Uterine smooth muscle cell (primary cell): ENCODE data around the gene SMIM22. TPM values are rescaled to one million over a fixed set of nuclear protein-coding genes. Genes with fewer than 3 reads are reported as not detected.

Experiments
- total RNA-seq: library from RNA; depleted of rRNA; stranded (reverse); fragments of >200 nt; gene quantifications from 2 replicates; pipeline ENCODE4 v1.2.3, GENCODE V29; 2014

SMIM22 gene, protein sequence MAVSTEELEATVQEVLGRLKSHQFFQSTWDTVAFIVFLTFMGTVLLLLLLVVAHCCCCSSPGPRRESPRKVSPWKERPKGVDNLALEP
- total RNA-seq, result not detected in 2 replicates

GRCh38 chr16:4795181-4795827, at the start of gene SMIM22:
Gene SMIM22, plus strand, starts transcription at chr16:4795369. Its CDS starts 366 bp downstream, at chr16:4795735.

DNA sequence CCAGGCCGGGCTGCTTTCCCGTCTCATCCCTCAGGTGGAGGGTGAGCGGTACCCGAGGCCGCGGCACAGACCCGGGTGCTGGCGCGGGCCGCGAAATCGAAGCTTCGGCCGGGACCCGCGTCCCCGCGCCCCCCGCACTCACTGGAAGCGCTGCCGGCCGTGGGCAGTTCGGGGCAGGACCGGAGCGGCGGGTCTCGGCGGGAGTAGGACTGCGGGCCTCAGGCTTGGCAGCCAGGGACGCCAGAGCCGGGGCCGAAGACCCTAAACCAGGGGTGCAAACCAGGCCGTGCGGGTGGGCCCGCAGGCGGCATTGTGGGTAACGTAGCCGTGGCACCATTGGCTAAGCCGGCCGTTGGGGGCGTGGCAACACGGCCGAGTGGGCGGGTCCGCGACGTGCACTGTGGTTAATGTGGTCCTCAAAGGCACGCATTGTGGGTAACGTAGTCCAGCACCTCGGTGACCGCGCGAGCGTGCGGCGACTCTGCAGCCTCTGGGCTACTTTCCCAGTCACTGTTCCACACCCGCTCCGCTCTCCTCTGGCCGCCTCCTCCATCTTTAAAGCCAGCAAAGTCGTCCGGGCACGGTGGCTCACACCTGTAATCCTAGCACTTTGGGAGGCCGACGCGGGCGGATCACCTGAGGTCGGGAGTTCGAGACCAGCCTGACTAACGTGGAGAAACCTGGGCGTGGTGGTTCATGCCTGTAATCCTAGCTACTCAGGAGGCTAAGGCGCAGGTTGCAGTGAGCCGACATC, 28.1 kb upstream of the SMIM22 start, which contains the start of gene ZNF500:
ZNF500 (minus strand) TSS at position 288 of the 754 bp plus-strand sequence. CDS start 1,184 bp downstream, outside the sequence.

DNA sequence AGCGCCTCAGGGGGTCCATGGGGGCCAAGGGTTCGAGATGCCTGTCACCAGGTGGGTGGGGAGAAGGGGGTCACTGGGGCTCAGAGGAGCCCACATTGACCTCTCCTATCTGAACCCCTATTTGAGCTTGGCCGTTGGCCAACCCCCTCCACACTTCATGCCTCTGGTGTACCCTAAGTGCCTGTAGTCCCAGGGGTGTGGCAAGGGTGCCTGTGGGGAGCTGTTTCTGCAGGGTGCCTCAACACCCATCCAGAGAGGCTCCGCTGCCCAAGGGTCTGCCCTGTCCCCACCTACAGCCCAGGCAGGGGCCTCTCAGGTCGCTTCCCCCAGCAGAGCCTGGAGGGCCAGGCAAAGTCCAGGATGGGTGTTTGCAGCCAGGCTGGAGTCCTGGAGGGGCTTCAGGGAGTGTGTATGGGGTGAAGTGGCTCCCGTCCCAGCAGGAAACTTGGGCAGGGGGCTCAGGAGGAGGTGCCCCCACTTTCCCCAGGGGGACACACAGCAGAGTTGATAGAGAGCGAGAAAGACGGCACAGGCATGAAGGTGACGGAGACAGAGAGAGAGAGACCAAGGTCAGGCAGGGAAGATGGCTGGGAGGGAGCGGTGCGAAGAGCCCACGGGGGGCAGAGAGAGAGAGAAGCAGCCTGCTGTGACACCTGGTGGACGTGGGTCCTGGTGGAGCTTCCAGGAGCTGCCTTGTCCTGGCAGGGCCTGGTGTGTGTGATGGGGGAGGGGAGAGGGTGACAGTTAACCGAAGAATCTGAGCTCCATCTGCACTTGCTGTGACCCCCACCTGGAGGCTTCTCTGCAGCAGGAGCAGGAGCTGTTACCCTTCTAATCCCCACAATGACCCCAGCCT, 7.3 kb upstream of the SMIM22 start, which contains the start of gene SEPTIN12:
SEPTIN12 (minus strand) TSS at position 719 of the 856 bp plus-strand sequence; CDS start at position 19, 700 bp downstream.

DNA sequence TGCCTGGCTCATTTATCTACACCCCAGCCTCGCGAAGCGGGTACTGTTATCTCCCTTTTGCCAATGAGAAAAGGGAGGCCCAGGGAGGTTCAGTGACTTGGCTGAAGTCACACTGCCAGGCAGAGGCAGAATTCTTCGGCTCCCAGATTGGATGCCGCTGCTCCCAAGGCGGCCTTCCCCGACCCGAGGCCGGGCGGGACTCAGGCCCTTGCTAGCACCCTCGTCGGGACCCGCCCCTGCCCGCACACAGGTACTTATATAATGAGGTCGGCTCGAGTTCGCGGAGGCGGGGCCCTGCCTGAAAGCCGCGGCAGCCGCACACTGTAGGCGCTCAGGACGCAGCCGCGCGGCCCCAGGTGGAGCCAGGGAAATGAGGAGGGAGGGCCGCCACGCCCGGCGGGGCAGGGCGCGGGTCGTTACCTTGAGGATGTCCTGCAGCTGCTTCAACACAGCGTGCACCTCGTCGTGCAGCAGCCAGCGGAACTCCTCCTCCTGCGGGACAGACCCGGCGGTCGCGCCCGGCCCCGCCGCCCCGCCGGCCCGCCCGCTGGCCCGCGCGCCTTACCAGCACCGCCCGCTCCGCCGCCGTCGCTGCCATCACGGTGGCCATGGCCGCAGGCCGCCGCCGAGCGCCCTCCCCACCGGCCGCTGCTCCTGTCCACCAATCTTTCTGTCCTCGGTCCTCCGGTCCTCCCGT, 6.9 kb downstream of the SMIM22 start, which contains the start of gene ROGDI:
ROGDI (minus strand) TSS at position 672 of the 697 bp plus-strand sequence; CDS start at position 610, 62 bp downstream.

Other genes starting within 250 kb of the SMIM22 start
- not detected in 2 replicates for gene C16orf96, start 239.0 kb upstream of the SMIM22 start, total RNA-seq
- 11.0 and 11.1 TPM in 2 replicates for gene UBALD1, start 180.5 kb upstream of the SMIM22 start, total RNA-seq
- 29.2 and 34.5 TPM in 2 replicates for gene MGRN1, start 170.5 kb upstream of the SMIM22 start, total RNA-seq
- gene NUDT16L1, start 101.8 kb upstream of the SMIM22 start, total RNA-seq, result 25.4 and 31.8 TPM in 2 replicates
- 28.7 and 34.0 TPM in 2 replicates for gene ANKS3, start 61.1 kb upstream of the SMIM22 start, total RNA-seq
- 0.44 and 1.4 TPM in 2 replicates for gene DNAAF8, start 60.8 kb upstream of the SMIM22 start, total RNA-seq
- 7.9 and 11.6 TPM in 2 replicates for gene ZNF500, start 28.2 kb upstream of the SMIM22 start, total RNA-seq
- gene SEPTIN12, start 7.0 kb upstream of the SMIM22 start, total RNA-seq, result not detected in 2 replicates
- gene ROGDI, start 7.3 kb downstream of the SMIM22 start, total RNA-seq, result 12.8 and 14.6 TPM in 2 replicates
- 47.8 and 62.0 TPM in 2 replicates for gene GLYR1, start 51.9 kb downstream of the SMIM22 start, total RNA-seq
- gene UBN1, start 52.1 kb downstream of the SMIM22 start, total RNA-seq, result 19.3 and 22.0 TPM in 2 replicates
- 0.44 and 0.75 TPM in 2 replicates for gene PPL, start 141.8 kb downstream of the SMIM22 start, total RNA-seq
- under 0.01 TPM in 1 of 2 replicates, not detected in the other for gene SEC14L5, start 163.0 kb downstream of the SMIM22 start, total RNA-seq
- gene NAGPA, start 238.6 kb downstream of the SMIM22 start, total RNA-seq, result 22.5 and 29.1 TPM in 2 replicates